Measurements from ENCODE around the gene ACSL3.

GRCh38 chr2:222941510-222942032, 80.7 kb downstream of the ACSL3 start:
- TF ChIP-seq CTCF (IDR thresholded peaks at IDR 0.05): no peak
- TF ChIP-seq EZH2 (IDR thresholded peaks at IDR 0.05): no peak
- no peak for TF ChIP-seq EZH2phosphoT487 (IDR thresholded peaks at IDR 0.05)
